K562 (cell line): Measurements from ENCODE around the gene SMAP2. TPM values are rescaled to one million over a fixed set of nuclear protein-coding genes. Genes with fewer than 3 reads are reported as not detected.

Source experiments
- NCOA2 ChIP-seq, 2 experiments: fragments of 450-650 bp; IDR thresholded peaks; 2 replicates each; pipeline ENCODE4 v1.6.1; 2018; ENCODE audit warnings: mild to moderate bottlenecking in 2 of 2, moderate library complexity in 1 of 2; ENCODE audit not compliant: partially characterized antibody in 2 of 2
- RERE ChIP-seq: sonication (generic); formaldehyde crosslinking; IDR thresholded peaks from 2 replicates; pipeline ENCODE4 v1.8.0; 2023; ENCODE audit warnings: missing genetic modification reagents, mild to moderate bottlenecking, borderline replicate concordance
- SMARCA5 ChIP-seq: fragments of 450-650 bp; IDR thresholded peaks from 2 replicates; pipeline ENCODE4 v1.6.1; 2016
- UBTF ChIP-seq, 2 experiments: IDR thresholded peaks; 2 replicates each; pipeline ENCODE4 v1.6.1; 2012; ENCODE audit warnings: improper control_type of control experiment in 2 of 2, low read depth in 2 of 2, low read length in 2 of 2, borderline replicate concordance in 1 of 2
- ZBTB43 ChIP-seq: sonication (generic); formaldehyde crosslinking; IDR thresholded peaks from 2 replicates; pipeline ENCODE4 v1.8.0; 2023; ENCODE audit warnings: mild to moderate bottlenecking, missing genetic modification reagents
- ZNF609 ChIP-seq: sonication (generic); formaldehyde crosslinking; IDR thresholded peaks from 2 replicates; pipeline ENCODE4 v1.8.1; 2023; ENCODE audit warnings: missing genetic modification reagents, mild to moderate bottlenecking, borderline replicate concordance
- polyA plus RNA-seq, 8 experiments: library from polyadenylated mRNA; depleted of rRNA in 4 of 8; stranded (reverse) in 5 of 8; unstranded in 3 of 8; fragments of >200 nt; fragmentation: Nextera tagmentation in 2 of 8; fragmentation: Illumina TruSeq in 1 of 8; extraction: Ambion mirVana in 2 of 8; extraction: Trizol in 1 of 8; gene quantifications; 2 replicates each; pipeline versions ENCODE4 v1.2.1 to v1.2.3, GENCODE V29; 2011 to 2014; ENCODE audit warnings: inconsistent platforms in 1 of 8, missing spikeins in 1 of 8
- total RNA-seq, 7 experiments: library from RNA; depleted of rRNA in 6 of 7; stranded (reverse); fragments of >200 nt in 6 of 7; fragmentation: Illumina TruSeq in 2 of 7; extraction: Trizol in 2 of 7; gene quantifications; 2 replicates each; pipeline versions ENCODE4 v1.2.1 to v1.2.3, GENCODE V29; 2011 to 2021; ENCODE audit warnings: low replicate concordance in 1 of 7

The SMAP2 gene
- total and polyA plus RNA-seq, 9 of the 15 experiments (the other 6 are each of a cell fraction or from before 2014, with no cell fraction given) = 38.7 to 212 (median 94.1) TPM

- no peak for TF ChIP-seq ZBTB43 (CRISPR knock-in tag)
- peak; percentile 92 for TF ChIP-seq SMARCA5
- no peak for TF ChIP-seq UBTF (IDR thresholded peaks at IDR 0.05; ENCODE audit: borderline replicate concordance in 1 of 2, low read depth in 2 of 2, low read length in 2 of 2)
- no peak for TF ChIP-seq NCOA2 (IDR thresholded peaks at IDR 0.05; ENCODE audit: partially characterized antibody in 2 of 2)
- TF ChIP-seq ZNF609 (CRISPR knock-in tag) = no peak
- no peak for TF ChIP-seq RERE (CRISPR knock-in tag)
Observed at GRCh38 chr1:40383488-40384412, 10.2 kb downstream of the SMAP2 start (continued).
